Epithelial cell of proximal tubule (primary cell): Measurements from ENCODE around the gene TBC1D23. TPM values are rescaled to one million over a fixed set of nuclear protein-coding genes. Genes with fewer than 3 reads are reported as not detected.
"Not testable (repeated sequence)": the region's sequence is repeated elsewhere in the genome, so short reads cannot be mapped to it uniquely, and the experiment has no call there.

Experiments
- DNase-seq: peaks from one replicate; pipeline ENCODE4 v3.0.0-alpha.2; 2011; ENCODE audit warnings: low read depth
- H3K4me3 ChIP-seq: 2 replicates; pipeline ENCODE4 v1.5.1; 2011; ENCODE audit warnings: low read depth, mild to moderate bottlenecking, low read length
- CTCF ChIP-seq: conservative IDR thresholded peaks from 2 replicates; pipeline ENCODE4 v1.5.1; 2012; ENCODE audit warnings: low read depth, mild to moderate bottlenecking, low read length
- total RNA-seq: library from RNA; depleted of rRNA; stranded (reverse); fragments of >200 nt; gene quantifications from 2 replicates; pipeline ENCODE4 v1.2.3, GENCODE V29; 2015

Gene TBC1D23
- total RNA-seq, 1 donor from 2014 or later: 22.1 TPM

GRCh38 chr3:100226712-100227429 lies 33.9 kb upstream of the TBC1D23 start:
- DNase-seq: no peak
- TF ChIP-seq CTCF: no peak
- no peak overlapping the region for H3K4me3 ChIP-seq

GRCh38 chr3:100227511-100227921 lies 33.3 kb upstream of the TBC1D23 start:
- no peak overlapping the region for H3K4me3 ChIP-seq
- no peak for DNase-seq
- TF ChIP-seq CTCF: no peak

- no peak for DNase-seq
- H3K4me3 ChIP-seq: no peak overlapping the region
- TF ChIP-seq CTCF: no peak
Observed at GRCh38 chr3:100228247-100228646, 32.5 kb upstream of the TBC1D23 start.

- not testable (repeated sequence) for H3K4me3 ChIP-seq, DNase-seq
Observed at GRCh38 chr3:100229188-100229587, 31.6 kb upstream of the TBC1D23 start.

GRCh38 chr3:100230710-100231109 lies 30.1 kb upstream of the TBC1D23 start:
- H3K4me3 ChIP-seq: no peak overlapping the region
- no peak for TF ChIP-seq CTCF
- no peak for DNase-seq

GRCh38 chr3:100231668-100232067 lies 29.1 kb upstream of the TBC1D23 start:
- no peak overlapping the region for H3K4me3 ChIP-seq
- no peak for DNase-seq
- TF ChIP-seq CTCF: no peak

- no peak overlapping the region for H3K4me3 ChIP-seq
- no peak for DNase-seq
- TF ChIP-seq CTCF: no peak
Observed at GRCh38 chr3:100234364-100234763, 26.4 kb upstream of the TBC1D23 start.
